GM19467 (cell line): Measurements from ENCODE around the gene RBCK1.
"Not testable (repeated sequence)": the region's sequence is repeated elsewhere in the genome, so short reads cannot be mapped to it uniquely, and the experiment has no call there.

ENCODE experiments used
- ATAC-seq: cut with Tn5 transposase; IDR thresholded peaks from one replicate; pipeline ENCODE4 v1.9.1; 2021; ENCODE audit warnings: mild to moderate bottlenecking, moderate library complexity; ENCODE audit not compliant: unreplicated experiment

The RBCK1 gene

GRCh38 chr20:461254-462198 lies 53.4 kb downstream of the RBCK1 start:
- peak; percentile 18 for ATAC-seq

- ATAC-seq = peak; percentile 90
Measured at GRCh38 chr20:462199-462991, 54.3 kb downstream of the RBCK1 start, which contains the start of gene TBC1D20. Gene TBC1D20 (minus strand): TSS chr20:462533. CDS start chr20:462405, 128 bp downstream.

- ATAC-seq = no peak
Measured at GRCh38 chr20:467755-468154, 59.7 kb downstream of the RBCK1 start.

GRCh38 chr20:469746-470490 lies 61.8 kb downstream of the RBCK1 start:
- no peak for ATAC-seq

DNA sequence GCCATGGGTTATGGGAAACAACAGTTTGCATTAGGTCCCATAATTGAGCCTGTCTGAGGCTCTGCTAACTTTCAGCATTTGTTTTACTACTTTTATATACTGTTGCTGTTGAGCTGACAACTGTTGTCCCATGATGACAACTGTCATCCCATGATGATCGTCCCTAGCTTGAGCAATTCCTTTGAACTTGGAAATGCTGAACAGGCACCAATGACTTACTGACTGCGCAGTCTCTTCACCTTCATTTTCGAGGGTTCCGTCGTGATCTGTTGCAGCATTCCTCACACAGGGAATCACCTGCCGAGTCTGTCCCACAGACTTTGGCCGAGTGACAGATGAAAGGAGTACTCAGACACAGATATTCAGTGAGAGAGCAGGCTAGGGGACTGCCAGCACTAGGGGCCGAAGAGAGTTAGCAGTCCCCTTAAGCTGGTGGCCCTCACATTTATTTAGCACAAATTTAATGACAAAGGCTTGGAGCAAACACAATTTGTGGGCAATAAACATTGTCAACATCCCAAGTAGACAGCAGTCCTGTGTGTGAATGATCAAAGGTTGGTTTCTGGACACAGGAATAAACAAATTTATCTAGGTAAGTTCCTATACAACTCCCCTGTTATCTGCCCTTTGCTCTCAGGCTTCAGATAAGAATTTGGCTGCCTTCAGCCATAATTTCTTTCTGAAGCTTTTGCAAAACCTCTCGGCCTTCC lies 64.2 kb downstream of the RBCK1 start:
- ATAC-seq = no peak

GRCh38 chr20:472889-473292 lies 64.8 kb downstream of the RBCK1 start:
- no peak for ATAC-seq

DNA sequence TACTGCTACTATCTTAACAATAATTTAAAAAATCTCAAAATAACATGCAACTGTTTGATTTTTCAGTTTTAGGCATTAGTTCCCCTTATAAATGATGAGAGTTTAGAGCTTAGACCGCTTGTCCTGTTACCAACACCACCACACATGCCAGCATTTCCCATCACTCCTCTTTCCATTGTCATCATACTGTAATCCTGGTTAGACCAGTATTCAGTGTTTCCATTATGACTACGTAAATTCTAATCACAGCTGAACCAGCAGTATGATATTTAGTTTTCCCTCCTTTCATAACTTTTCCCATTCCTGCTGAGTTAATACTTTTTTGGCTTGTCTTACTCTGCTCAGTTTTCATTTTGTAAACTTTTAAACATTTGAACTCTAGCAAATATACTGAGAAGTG lies 66.5 kb downstream of the RBCK1 start:
- ATAC-seq = no peak

GRCh38 chr20:475463-476357 lies 67.6 kb downstream of the RBCK1 start:
- no peak for ATAC-seq

DNA sequence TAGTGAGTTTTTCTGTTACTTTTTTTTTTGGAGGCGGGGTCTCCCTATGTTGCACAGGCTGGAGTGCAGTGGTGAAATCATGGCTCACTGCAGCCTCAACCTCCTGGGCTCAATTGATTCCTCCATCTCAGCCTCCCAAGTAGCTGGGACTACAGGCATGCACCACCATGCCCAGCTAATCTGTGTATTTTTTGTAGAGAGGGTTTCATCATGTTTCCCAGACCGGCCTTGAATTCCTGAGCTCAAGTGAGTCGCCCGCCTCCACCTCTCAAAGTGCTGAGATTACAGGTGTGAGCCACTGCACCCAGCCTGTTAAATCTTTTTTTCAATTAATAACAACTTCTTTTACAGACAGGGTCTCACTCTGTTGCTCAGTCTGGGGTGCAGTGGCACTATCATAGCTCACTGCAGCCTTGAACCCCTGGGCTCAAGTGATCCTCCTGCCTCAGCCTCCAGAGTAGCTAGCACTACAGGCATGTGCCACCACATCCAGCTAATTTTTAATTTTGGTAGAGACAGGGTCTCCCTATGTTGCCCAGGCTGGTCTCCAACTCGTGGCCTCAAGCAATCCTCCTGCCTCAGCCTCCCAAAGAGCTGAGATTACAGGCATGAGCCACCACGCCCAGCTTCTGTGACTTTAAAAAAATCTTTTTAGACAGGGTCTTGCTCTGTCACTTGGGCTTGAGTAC lies 68.6 kb downstream of the RBCK1 start:
- not testable (repeated sequence) for ATAC-seq

DNA sequence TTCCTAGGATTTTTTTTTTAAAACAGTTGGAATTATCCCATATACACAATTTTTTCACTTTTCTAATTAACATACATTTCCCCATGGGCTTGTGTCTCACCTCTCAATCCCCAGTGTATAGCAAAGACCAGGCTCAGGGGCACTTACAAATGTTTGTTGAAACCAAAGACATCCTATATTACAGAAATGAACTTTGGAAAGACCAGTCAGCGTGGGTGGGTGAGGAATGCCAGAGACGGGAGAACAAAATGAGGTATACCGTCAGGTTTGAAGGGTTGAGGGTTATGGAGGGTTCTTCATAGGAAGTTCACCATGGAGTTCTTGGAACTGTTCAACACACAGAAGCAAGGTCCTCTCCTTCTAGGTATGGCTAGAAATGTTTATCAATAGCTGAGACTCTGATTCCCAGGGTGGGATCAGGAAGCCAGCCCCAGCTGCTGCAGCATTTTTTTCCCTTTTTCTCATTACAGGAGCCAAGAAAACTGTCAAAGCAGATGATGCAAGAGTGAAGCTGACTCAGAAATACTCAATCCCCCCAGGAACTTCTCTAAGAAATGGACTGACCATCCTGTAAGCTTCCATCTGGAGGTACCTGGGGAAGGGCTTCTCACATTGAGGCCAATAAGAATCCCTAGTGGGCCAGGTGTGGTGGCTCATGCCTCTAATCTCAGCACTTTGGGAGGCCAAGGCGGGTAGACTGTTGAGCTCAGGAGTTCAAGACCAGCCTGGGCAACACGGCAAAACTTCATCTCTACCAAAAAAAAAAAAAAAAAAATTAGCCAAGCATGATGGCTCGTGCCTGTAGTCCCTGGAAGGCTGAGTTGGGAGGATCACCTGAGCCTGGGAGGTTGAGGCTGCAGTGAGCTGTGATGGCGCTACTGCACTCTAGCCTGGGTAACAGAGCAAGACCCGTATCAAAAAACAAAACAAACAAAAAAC lies 70.2 kb downstream of the RBCK1 start:
- ATAC-seq = no peak

GRCh38 chr20:478949-479429 lies 70.9 kb downstream of the RBCK1 start:
- no peak for ATAC-seq

GRCh38 chr20:479487-479886 lies 71.4 kb downstream of the RBCK1 start:
- ATAC-seq = no peak

- ATAC-seq = no peak
Measured at GRCh38 chr20:480044-480443, 71.9 kb downstream of the RBCK1 start.

DNA sequence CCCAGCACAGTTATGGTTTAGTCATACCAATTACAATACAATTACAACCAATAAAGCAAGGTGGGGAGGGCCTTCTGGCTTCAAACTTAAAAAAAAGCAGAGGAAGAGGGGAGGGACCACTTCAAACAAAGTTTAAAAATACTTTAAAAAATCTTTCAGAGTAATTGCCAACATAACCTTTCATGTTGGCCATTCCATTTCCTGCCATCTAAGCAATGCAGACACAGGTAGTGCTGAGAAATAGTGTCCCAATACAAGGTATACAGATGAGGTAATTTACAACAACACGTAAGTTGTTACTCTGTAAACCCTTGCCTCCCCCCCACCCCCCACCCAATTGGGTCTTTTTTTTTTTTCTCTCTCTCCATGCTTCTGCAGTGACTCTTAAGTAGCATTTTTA lies 73.1 kb downstream of the RBCK1 start:
- no peak for ATAC-seq
